Fibroblast of mammary gland (primary cell): ENCODE results near the gene TMEM154.

Experiments
- DNase-seq: peaks from one replicate; pipeline ENCODE4 v3.0.0-alpha.2; 2010; ENCODE audit warnings: low read depth
- H3K4me3 ChIP-seq: 2 replicates; pipeline ENCODE4 v1.5.1; 2011; ENCODE audit warnings: low read depth, mild to moderate bottlenecking, low read length, moderate library complexity; ENCODE audit not compliant: control insufficient read depth
- CTCF ChIP-seq: conservative IDR thresholded peaks from 2 replicates; pipeline ENCODE4 v1.5.1; 2011; ENCODE audit warnings: low read depth, low read length, inconsistent platforms; ENCODE audit not compliant: control insufficient read depth, insufficient read depth

Gene TMEM154

GRCh38 chr4:152581536-152582160 is 98.1 kb downstream of the TMEM154 start:
- DNase-seq, result no peak
- TF ChIP-seq CTCF, result peak; percentile 15
- H3K4me3 ChIP-seq, result no peak overlapping the region

- H3K4me3 ChIP-seq, result no peak overlapping the region
- no peak for DNase-seq
- TF ChIP-seq CTCF, result no peak
These were observed 99.9 kb downstream of the TMEM154 start for GRCh38 chr4:152579916-152580315.

- no peak overlapping the region for H3K4me3 ChIP-seq
- DNase-seq, result no peak
- TF ChIP-seq CTCF, result no peak
These were observed 100.6 kb downstream of the TMEM154 start for GRCh38 chr4:152579107-152579764.

GRCh38 chr4:152578670-152579069 is 101.1 kb downstream of the TMEM154 start:
- DNase-seq, result no peak
- no peak overlapping the region for H3K4me3 ChIP-seq
- TF ChIP-seq CTCF, result no peak

GRCh38 chr4:152577708-152578396 is 101.9 kb downstream of the TMEM154 start:
- TF ChIP-seq CTCF, result no peak
- no peak for DNase-seq
- H3K4me3 ChIP-seq, result no peak overlapping the region

GRCh38 chr4:152575533-152575932 is 104.3 kb downstream of the TMEM154 start:
- TF ChIP-seq CTCF, result no peak
- no peak for DNase-seq
- H3K4me3 ChIP-seq, result no peak overlapping the region
